ENCODE results near the gene TRHDE.

Gene TRHDE

DNA sequence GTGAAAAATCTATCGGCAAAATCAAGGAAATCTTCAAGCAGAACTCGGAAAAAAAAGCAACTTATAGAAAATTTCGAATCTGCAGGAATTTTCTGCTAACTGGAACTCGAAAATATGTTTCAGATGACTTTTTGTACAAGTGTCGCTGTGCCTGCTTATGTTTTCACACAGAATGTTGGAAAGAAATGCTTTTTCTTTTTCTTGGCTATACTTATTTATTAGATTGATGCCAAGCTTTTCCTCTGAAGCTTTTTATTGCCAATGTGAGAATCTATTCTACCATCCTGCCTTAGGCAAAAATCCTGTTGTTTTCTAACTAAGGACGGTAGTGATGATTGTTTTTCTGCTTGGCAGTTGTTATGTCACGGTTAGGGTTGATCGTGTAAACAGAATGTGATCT is 65.8 kb downstream of the TRHDE start:
- Histone ChIP-seq H3K4me3 (ENCODE audit: low read depth in 1 of 2, low read length in 2 of 2) (no peak overlapping the region), H3K4me1 (ENCODE audit: control insufficient read depth in 1 of 2, insufficient read depth in 2 of 2, low read length in 2 of 2) (peaks cover 0 to 3% of the 10 kb centered on the region in 2 donors), H3K36me3 (ENCODE audit: control insufficient read depth in 1 of 2, insufficient read depth in 2 of 2, low read length in 2 of 2) (no peaks in the 10 kb centered on the region), H3K9me3 (ENCODE audit: control insufficient read depth in 1 of 2, low read length in 2 of 2) (no peaks in the 10 kb centered on the region), H3K27ac (ENCODE audit: low read depth, low read length) (no peak overlapping the region), H3K27me3 (ENCODE audit: control insufficient read depth in 1 of 2, insufficient read depth in 2 of 2, low read length in 2 of 2) (no peaks in the 10 kb centered on the region), H3K9ac (ENCODE audit: low read depth in 1 of 2, low read length in 2 of 2) (no peak overlapping the region)

DNA sequence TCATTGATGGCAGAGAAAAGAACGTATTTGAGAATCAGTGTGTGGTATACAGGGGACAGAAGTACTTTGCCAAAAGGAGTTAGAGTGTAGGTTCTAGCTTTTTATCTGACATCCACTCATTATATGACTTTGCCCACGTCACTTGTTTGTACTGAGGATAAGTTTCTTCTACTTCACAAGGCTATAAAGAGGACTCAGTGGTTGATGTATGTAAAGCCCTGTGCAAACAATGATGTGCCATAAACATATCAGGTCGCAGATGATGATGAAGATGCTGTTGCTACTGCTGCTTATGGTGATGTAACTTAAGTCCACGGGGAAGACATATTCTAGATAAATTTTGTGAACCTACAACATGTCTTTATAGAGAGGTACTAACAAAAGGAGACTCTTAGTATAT is 66.3 kb downstream of the TRHDE start:
- H3K27me3 ChIP-seq (ENCODE audit: control insufficient read depth in 1 of 2, insufficient read depth in 2 of 2, low read length in 2 of 2): no peaks in the 10 kb centered on the region
- H3K9me3 ChIP-seq (ENCODE audit: control insufficient read depth in 1 of 2, low read length in 2 of 2): no peaks in the 10 kb centered on the region
- H3K4me1 ChIP-seq (ENCODE audit: control insufficient read depth in 1 of 2, insufficient read depth in 2 of 2, low read length in 2 of 2): peaks cover 0 to 4% of the 10 kb centered on the region in 2 donors
- H3K27ac ChIP-seq (ENCODE audit: low read depth, low read length): no peak overlapping the region
- H3K36me3 ChIP-seq (ENCODE audit: control insufficient read depth in 1 of 2, insufficient read depth in 2 of 2, low read length in 2 of 2): no peaks in the 10 kb centered on the region
- no peak overlapping the region for H3K9ac ChIP-seq (ENCODE audit: low read depth in 1 of 2, low read length in 2 of 2)
- no peak overlapping the region for H3K4me3 ChIP-seq (ENCODE audit: low read depth in 1 of 2, low read length in 2 of 2)

DNA sequence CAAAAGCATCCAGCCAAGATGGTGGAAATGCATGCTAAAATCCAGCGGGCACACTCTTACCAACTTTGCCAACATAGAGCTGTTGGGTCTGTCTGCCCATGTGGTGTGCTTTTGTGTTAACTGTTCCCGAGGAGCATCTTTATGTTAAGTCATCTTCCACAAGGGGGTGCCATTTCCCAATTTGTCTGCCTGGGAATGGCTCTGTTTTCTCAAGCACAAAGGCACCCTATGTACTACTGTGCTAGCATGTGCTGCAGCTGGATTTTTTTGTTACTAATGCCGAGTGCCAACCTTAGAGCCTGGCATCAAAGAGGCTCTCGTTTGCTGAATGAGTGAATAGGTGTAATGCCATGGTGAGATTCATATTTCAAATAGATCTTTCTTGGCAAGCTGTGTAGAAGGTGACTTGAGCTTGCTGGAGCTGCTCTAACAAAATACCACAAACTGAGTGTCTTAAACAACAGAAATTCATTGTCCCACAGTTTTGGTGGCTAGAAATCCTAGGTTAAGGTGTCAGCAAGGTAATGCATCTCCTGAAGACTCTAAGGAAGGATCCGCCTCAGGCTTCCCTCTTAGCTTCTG is 74.3 kb downstream of the TRHDE start:
- H3K36me3 ChIP-seq (ENCODE audit: control insufficient read depth in 1 of 2, insufficient read depth in 2 of 2, low read length in 2 of 2): no peaks in the 10 kb centered on the region
- H3K27me3 ChIP-seq (ENCODE audit: control insufficient read depth in 1 of 2, insufficient read depth in 2 of 2, low read length in 2 of 2): no peaks in the 10 kb centered on the region
- H3K9ac ChIP-seq (ENCODE audit: low read depth in 1 of 2, low read length in 2 of 2): no peak overlapping the region
- H3K27ac ChIP-seq (ENCODE audit: low read depth, low read length): no peak overlapping the region
- H3K4me1 ChIP-seq (ENCODE audit: control insufficient read depth in 1 of 2, insufficient read depth in 2 of 2, low read length in 2 of 2): peaks cover 0 to 4% of the 10 kb centered on the region in 2 donors
- H3K4me3 ChIP-seq (ENCODE audit: low read depth in 1 of 2, low read length in 2 of 2): no peak overlapping the region
- no peaks in the 10 kb centered on the region for H3K9me3 ChIP-seq (ENCODE audit: control insufficient read depth in 1 of 2, low read length in 2 of 2)

DNA sequence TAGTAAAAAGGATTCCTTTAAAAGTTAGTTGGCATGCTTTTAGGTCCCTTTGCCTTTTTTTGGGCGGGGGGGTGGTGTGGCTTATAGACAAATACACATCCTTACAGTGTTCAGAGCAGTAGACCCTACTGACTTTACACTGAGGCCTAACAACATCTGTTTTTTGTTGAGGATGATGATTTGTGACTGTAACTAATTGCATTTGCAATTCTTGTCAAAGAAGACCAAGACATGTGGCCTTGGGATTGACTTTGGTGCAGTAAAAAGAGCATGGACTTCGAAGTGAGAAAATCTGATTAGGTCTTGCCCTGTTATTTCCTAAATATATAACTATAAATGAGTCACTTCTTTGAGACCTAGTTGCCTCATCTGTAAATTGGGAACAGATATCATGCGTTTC is 77.3 kb downstream of the TRHDE start:
- Histone ChIP-seq H3K4me3 (ENCODE audit: low read depth in 1 of 2, low read length in 2 of 2) (no peak overlapping the region), H3K4me1 (ENCODE audit: control insufficient read depth in 1 of 2, insufficient read depth in 2 of 2, low read length in 2 of 2) (no peaks in the 10 kb centered on the region), H3K9me3 (ENCODE audit: control insufficient read depth in 1 of 2, low read length in 2 of 2) (no peaks in the 10 kb centered on the region), H3K27me3 (ENCODE audit: control insufficient read depth in 1 of 2, insufficient read depth in 2 of 2, low read length in 2 of 2) (no peaks in the 10 kb centered on the region), H3K9ac (ENCODE audit: low read depth in 1 of 2, low read length in 2 of 2) (no peak overlapping the region), H3K27ac (ENCODE audit: low read depth, low read length) (no peak overlapping the region), H3K36me3 (ENCODE audit: control insufficient read depth in 1 of 2, insufficient read depth in 2 of 2, low read length in 2 of 2) (no peaks in the 10 kb centered on the region)

DNA sequence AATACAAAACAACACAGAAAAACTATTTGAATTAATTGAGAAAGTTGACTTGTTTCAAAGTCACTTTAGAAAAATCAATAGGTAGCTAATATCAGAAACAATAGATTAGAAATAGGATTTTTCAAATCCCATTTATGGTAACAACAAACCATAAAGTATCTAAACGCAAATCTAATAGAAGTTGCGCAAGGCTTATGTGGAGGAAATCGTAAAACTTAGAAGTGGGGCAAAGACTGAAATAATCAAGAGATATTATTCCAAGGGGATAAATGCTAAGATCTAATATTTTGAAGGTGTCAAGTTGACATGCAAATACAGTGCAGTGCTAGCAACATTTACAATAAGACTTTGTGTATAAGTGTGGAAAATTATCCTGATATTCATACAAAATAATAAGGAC is 87.2 kb downstream of the TRHDE start:
- no peaks in the 10 kb centered on the region for H3K36me3 ChIP-seq (ENCODE audit: control insufficient read depth in 1 of 2, insufficient read depth in 2 of 2, low read length in 2 of 2)
- no peaks in the 10 kb centered on the region for H3K9me3 ChIP-seq (ENCODE audit: control insufficient read depth in 1 of 2, low read length in 2 of 2)
- no peaks in the 10 kb centered on the region for H3K27me3 ChIP-seq (ENCODE audit: control insufficient read depth in 1 of 2, insufficient read depth in 2 of 2, low read length in 2 of 2)
- no peak overlapping the region for H3K9ac ChIP-seq (ENCODE audit: low read depth in 1 of 2, low read length in 2 of 2)
- H3K27ac ChIP-seq (ENCODE audit: low read depth, low read length): no peak overlapping the region
- H3K4me1 ChIP-seq (ENCODE audit: control insufficient read depth in 1 of 2, insufficient read depth in 2 of 2, low read length in 2 of 2): no peaks in the 10 kb centered on the region
- H3K4me3 ChIP-seq (ENCODE audit: low read depth in 1 of 2, low read length in 2 of 2): no peak overlapping the region

DNA sequence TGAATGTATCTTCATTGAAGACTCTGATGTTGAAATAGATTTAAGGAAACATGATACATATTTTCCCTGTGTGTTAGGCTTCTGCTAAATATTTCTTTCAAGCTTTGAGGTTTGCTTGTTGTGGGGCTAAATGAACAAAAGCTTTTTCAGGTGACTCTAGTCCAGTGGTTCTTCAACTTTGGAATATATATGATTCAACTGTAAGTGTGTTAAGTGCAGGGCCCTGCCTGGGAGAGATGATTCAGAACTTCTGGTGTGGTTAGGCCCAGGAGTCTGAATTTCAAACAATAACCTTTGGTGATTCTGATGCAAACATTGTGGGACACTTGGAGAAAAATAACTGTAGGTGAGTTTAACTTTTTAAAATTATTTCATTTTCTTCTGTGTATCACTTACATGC is 93.0 kb downstream of the TRHDE start:
- no peaks in the 10 kb centered on the region for H3K36me3 ChIP-seq (ENCODE audit: control insufficient read depth in 1 of 2, insufficient read depth in 2 of 2, low read length in 2 of 2)
- no peaks in the 10 kb centered on the region for H3K9me3 ChIP-seq (ENCODE audit: control insufficient read depth in 1 of 2, low read length in 2 of 2)
- H3K4me1 ChIP-seq (ENCODE audit: control insufficient read depth in 1 of 2, insufficient read depth in 2 of 2, low read length in 2 of 2): no peaks in the 10 kb centered on the region
- H3K9ac ChIP-seq (ENCODE audit: low read depth in 1 of 2, low read length in 2 of 2): no peak overlapping the region
- H3K27me3 ChIP-seq (ENCODE audit: control insufficient read depth in 1 of 2, insufficient read depth in 2 of 2, low read length in 2 of 2): no peaks in the 10 kb centered on the region
- H3K4me3 ChIP-seq (ENCODE audit: low read depth in 1 of 2, low read length in 2 of 2): no peak overlapping the region
- H3K27ac ChIP-seq (ENCODE audit: low read depth, low read length): no peak overlapping the region

DNA sequence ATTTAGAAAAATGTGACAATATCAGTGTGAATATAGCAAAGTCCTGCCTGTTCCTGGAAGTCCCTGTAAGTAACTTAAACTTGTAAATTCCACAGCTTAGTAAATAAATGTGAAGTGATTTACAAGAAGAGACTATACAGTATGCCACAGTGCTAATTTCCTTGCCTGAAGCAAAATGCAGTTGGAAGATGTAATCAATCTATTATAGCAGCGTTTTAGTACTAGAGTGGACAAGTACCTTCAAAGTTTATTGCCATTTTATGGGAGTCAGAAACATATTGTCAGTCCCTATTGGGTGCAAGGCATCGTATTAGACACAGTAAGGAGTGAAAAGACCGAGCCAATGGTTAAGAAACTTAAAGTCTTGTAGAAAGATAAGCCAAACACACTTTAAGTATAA is 94.1 kb downstream of the TRHDE start:
- H3K9ac ChIP-seq (ENCODE audit: low read depth in 1 of 2, low read length in 2 of 2): no peak overlapping the region
- H3K9me3 ChIP-seq (ENCODE audit: control insufficient read depth in 1 of 2, low read length in 2 of 2): no peaks in the 10 kb centered on the region
- no peaks in the 10 kb centered on the region for H3K36me3 ChIP-seq (ENCODE audit: control insufficient read depth in 1 of 2, insufficient read depth in 2 of 2, low read length in 2 of 2)
- no peaks in the 10 kb centered on the region for H3K4me1 ChIP-seq (ENCODE audit: control insufficient read depth in 1 of 2, insufficient read depth in 2 of 2, low read length in 2 of 2)
- no peak overlapping the region for H3K4me3 ChIP-seq (ENCODE audit: low read depth in 1 of 2, low read length in 2 of 2)
- H3K27ac ChIP-seq (ENCODE audit: low read depth, low read length): no peak overlapping the region
- no peaks in the 10 kb centered on the region for H3K27me3 ChIP-seq (ENCODE audit: control insufficient read depth in 1 of 2, insufficient read depth in 2 of 2, low read length in 2 of 2)

DNA sequence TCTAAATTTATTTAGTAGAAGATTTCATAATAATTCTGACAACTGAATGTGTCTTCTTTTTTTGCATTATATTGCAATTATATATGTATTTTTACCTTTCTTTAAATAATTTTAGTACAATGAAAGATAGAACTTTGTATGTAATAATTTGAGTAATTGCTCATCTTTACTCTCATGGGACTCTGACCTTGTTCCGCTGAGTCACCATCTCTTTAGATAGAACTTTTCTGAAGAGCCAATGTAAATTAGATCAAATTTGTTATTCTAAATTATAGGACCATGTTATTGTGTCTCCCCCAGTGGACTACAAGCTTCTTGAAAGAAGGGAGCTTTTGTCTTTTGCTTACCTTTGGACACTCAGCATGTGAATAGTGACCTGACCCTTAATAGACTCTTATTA is 96.1 kb downstream of the TRHDE start:
- Histone ChIP-seq H3K27me3 (ENCODE audit: control insufficient read depth in 1 of 2, insufficient read depth in 2 of 2, low read length in 2 of 2) (no peaks in the 10 kb centered on the region), H3K4me3 (ENCODE audit: low read depth in 1 of 2, low read length in 2 of 2) (no peak overlapping the region), H3K9ac (ENCODE audit: low read depth in 1 of 2, low read length in 2 of 2) (no peak overlapping the region), H3K9me3 (ENCODE audit: control insufficient read depth in 1 of 2, low read length in 2 of 2) (no peaks in the 10 kb centered on the region), H3K36me3 (ENCODE audit: control insufficient read depth in 1 of 2, insufficient read depth in 2 of 2, low read length in 2 of 2) (no peaks in the 10 kb centered on the region), H3K4me1 (ENCODE audit: control insufficient read depth in 1 of 2, insufficient read depth in 2 of 2, low read length in 2 of 2) (no peaks in the 10 kb centered on the region), H3K27ac (ENCODE audit: low read depth, low read length) (no peak overlapping the region)

DNA sequence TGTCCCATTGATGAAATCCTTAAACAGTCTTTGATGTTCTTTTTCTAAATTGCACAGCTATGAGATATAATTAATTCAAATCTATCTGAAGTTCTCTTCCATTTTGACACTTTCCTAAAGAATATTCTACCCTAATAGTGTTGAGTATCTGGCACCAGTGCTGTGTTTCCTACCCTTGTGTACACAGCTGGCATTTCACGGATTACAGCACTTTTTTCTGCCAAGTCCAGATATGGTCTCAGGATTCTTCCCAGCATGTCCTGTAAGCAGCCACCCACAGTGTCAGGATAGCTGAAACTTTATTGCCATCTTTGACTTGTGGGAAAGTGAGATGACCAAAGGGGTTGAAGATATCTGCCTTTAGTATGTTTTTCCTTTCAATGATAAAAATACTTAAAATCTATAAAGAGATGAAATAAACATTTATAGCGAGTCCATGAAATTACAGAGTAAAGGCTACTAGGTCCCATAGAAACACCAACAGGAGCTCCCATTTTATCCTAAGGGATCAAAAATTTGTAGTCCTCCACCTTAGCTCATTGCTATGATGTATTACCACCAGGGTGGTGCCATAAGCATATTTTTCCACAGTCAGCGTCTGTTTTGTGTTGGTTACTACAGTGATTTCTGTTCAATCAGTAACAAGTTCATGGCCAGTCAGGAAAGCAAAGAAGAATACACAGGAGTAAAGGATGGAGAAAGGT is 96.7 kb downstream of the TRHDE start:
- no peak overlapping the region for H3K4me3 ChIP-seq (ENCODE audit: low read depth in 1 of 2, low read length in 2 of 2)
- H3K27me3 ChIP-seq (ENCODE audit: control insufficient read depth in 1 of 2, insufficient read depth in 2 of 2, low read length in 2 of 2): no peaks in the 10 kb centered on the region
- H3K36me3 ChIP-seq (ENCODE audit: control insufficient read depth in 1 of 2, insufficient read depth in 2 of 2, low read length in 2 of 2): no peaks in the 10 kb centered on the region
- H3K4me1 ChIP-seq (ENCODE audit: control insufficient read depth in 1 of 2, insufficient read depth in 2 of 2, low read length in 2 of 2): no peaks in the 10 kb centered on the region
- no peaks in the 10 kb centered on the region for H3K9me3 ChIP-seq (ENCODE audit: control insufficient read depth in 1 of 2, low read length in 2 of 2)
- no peak overlapping the region for H3K27ac ChIP-seq (ENCODE audit: low read depth, low read length)
- H3K9ac ChIP-seq (ENCODE audit: low read depth in 1 of 2, low read length in 2 of 2): no peak overlapping the region

DNA sequence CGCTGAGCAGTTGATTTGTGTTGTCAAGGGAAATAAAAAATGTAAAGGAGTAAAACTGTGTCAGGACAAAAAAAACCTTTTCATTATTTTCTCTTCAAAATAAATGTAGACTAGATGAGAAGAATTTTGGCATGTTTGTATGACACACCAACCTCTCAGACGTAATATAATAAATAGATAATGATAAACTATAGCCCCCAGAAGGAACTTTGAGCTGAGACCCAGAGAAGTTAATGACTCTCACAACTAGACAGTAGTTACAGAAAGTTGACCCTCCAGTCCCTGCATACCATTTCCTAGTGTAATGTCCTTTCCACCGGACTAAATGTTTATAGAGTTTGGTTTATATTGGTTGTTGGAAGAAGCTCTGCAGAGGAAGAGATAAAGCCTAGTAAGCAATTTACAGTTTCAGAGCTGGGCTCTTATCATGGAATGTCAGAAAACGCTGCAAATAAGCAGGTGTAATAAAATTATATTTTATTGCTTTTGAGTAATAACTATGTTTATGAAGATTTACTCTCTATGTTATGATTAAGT is 97.3 kb downstream of the TRHDE start:
- Histone ChIP-seq H3K4me3 (ENCODE audit: low read depth in 1 of 2, low read length in 2 of 2) (no peak overlapping the region), H3K36me3 (ENCODE audit: control insufficient read depth in 1 of 2, insufficient read depth in 2 of 2, low read length in 2 of 2) (no peaks in the 10 kb centered on the region), H3K27ac (ENCODE audit: low read depth, low read length) (no peak overlapping the region), H3K9ac (ENCODE audit: low read depth in 1 of 2, low read length in 2 of 2) (no peak overlapping the region), H3K27me3 (ENCODE audit: control insufficient read depth in 1 of 2, insufficient read depth in 2 of 2, low read length in 2 of 2) (no peaks in the 10 kb centered on the region), H3K4me1 (ENCODE audit: control insufficient read depth in 1 of 2, insufficient read depth in 2 of 2, low read length in 2 of 2) (no peaks in the 10 kb centered on the region), H3K9me3 (ENCODE audit: control insufficient read depth in 1 of 2, low read length in 2 of 2) (no peaks in the 10 kb centered on the region)

Data from duodenal mucosa (tissue), 2 donors.